GM10266 (cell line): ENCODE results near the gene PCDH15.

ENCODE experiments used
- DNase-seq: peaks from one replicate; pipeline ENCODE4 v3.0.0; 2012; ENCODE audit errors: extremely low spot score
- TF ChIP-seq, protein P1 (sequence below): IDR thresholded peaks from 2 replicates; pipeline ENCODE4 v1.5.1; 2012; ENCODE audit warnings: mild to moderate bottlenecking, low read depth; ENCODE audit not compliant: control insufficient read depth, insufficient read depth; ENCODE audit errors: missing control alignments

Gene PCDH15

DNA sequence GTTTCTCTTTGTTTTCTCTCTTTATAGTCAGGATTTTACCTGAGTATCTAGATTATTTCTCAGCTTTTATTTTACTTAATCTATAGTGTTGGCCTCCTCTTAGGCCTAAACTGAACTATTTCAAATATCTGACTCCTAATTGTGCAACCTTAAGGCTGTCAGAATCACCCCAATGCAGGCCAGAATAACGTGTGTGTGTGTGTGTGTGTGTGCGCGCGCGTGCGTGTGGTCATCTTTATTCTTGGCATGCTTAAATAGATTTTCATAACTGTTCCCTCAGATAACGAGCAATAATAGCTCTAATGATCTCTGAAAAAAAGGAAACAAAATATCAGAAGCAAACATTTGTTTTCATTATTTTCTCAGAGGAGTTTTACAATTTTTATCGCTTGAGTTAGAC, 92.4 kb downstream of the PCDH15 start:
- TF ChIP-seq, protein P1, sequence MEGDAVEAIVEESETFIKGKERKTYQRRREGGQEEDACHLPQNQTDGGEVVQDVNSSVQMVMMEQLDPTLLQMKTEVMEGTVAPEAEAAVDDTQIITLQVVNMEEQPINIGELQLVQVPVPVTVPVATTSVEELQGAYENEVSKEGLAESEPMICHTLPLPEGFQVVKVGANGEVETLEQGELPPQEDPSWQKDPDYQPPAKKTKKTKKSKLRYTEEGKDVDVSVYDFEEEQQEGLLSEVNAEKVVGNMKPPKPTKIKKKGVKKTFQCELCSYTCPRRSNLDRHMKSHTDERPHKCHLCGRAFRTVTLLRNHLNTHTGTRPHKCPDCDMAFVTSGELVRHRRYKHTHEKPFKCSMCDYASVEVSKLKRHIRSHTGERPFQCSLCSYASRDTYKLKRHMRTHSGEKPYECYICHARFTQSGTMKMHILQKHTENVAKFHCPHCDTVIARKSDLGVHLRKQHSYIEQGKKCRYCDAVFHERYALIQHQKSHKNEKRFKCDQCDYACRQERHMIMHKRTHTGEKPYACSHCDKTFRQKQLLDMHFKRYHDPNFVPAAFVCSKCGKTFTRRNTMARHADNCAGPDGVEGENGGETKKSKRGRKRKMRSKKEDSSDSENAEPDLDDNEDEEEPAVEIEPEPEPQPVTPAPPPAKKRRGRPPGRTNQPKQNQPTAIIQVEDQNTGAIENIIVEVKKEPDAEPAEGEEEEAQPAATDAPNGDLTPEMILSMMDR: no peak
- no peak for DNase-seq

DNA sequence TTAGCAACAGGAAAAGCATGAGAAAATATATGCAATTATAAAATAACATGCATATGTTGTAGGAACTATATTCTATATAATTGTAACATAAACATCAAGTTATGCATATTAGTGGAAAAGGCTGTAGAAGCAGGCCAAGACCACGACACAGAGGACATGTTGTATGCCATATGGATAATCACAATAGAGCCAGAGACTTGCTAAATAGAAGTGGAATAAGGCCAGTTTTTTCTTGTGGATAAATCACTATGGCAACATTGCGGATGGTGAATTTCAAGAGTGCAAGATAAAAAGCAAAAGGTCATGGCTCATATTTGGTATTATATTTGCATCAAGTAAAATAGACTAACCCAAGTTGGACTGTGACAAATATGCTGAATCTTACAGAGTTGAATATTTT, 93.0 kb downstream of the PCDH15 start:
- DNase-seq: no peak

DNA sequence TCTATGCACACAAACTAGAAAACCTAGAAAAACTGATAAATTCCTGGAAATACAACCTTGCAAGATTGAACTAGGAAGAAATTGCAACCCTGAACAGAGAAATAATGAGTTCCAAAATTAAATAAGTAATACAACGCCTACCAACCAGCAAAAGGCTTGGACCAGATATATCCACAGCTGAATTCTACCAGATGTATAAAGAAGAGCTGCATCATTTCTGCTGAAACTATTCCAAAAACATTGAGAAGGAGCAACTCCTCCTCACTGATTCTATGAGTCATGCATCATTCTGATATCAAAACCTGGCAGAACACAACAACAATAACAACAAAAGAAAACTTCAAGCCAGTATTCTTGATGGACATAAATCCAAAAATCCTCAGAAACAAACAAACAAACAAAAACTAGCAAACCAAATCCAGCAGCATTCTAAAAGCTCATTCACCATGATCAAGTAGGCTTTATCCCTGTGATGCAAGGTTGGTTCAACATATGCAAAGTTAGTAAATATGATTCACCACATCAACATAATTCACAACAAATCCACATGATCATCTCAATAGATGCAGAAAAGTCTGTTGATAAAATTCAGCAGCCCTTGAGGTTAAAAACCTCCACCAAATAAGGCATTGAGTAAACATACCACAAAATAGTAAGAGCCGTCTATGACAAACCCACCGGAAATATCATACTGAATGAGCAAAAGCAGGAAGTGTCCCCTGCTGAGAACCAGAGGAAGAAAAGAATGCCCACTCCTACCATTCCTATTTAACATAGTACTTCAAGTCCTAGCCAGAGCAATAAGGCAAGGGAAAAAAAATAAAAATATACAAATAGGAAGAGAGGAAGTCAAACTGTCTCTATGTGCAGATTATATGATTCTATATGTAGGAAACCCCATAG, 98.2 kb downstream of the PCDH15 start:
- DNase-seq: no peak
- TF ChIP-seq, protein P1: no peak

More for the DNA sequence above, 93.0 kb downstream of the PCDH15 start:
- TF ChIP-seq, protein P1: no peak

DNA sequence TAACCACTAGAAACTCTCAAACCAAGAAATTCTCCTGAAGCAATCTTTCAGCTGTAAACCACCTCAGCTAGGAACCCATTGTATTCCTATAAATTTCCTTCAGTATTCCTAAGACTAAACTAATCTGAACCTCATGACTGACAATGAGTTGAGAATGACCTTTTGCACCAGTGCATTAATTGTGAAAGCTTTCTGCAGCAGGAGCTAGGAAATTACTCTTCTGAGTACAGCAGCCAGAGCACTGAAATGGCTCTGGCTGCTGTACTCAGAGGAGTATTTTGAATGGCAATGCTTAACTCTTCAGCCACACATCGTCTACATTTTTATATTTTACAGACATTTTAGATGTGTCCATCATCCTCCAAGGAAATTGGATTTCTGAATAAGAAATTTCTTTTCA, 109.7 kb downstream of the PCDH15 start:
- TF ChIP-seq, protein P1: no peak

DNA sequence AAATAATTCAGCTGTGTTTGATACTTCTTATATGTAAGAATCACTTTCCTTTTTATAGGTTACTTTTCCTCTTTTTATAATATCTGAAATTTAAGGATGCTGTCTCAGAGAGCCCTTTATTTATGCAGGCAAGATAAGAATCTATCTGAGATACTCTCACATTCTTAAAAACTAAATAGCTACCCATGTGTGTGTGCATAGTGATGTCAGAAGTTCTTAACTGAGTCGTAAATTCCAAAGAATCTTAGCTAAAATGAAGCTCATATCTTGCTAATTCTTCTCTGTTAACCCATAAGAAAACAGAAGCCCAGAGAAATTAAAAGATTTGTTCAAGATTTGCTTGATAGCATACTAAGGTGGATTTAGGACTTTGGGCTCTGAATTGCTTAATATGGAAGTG, 118.5 kb downstream of the PCDH15 start:
- TF ChIP-seq, protein P1: no peak
- no peak for DNase-seq

More for the DNA sequence above, 109.7 kb downstream of the PCDH15 start:
- no peak for DNase-seq

DNA sequence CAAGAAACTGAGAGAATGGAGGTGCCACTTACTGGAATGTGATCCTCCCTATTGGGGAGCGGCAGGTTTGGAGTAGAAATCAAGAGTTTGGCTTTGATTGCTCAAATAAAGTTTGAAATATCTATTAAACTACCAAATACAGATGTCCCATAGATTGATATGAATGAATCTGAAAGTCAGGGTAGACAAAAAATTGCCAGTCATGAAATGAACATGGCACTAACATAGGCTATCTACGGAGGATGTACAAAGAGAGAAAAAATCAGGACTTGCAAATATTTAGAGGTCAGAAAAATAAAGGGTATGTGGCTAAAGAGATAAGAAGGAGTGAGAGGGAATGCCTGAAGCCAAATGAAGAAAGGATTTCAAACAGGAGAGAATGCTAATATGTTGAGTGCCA, 119.9 kb downstream of the PCDH15 start:
- TF ChIP-seq, protein P1: no peak
- no peak for DNase-seq

DNA sequence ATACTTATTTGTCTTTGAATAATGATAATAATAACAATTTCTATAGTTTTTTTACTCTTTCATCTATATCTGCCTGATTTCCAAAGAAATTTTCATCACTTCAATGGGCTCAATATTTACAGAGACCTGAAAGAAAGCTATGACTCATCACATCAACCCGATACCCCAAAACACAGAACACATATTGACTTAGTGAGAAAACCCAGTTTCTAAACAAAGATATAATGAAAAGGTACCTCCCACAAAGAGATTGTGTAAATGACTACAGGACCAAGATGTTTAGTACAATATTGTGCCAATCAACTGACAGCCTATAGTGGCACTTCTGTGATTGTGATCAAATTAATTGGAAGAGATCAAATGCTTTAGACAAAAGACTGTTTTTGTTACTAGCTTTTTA, 133.9 kb downstream of the PCDH15 start:
- DNase-seq: no peak
- TF ChIP-seq, protein P1: no peak
